ENCODE measurements around the gene LIPE. TPM values are rescaled to one million over a fixed set of nuclear protein-coding genes. Genes with fewer than 3 reads are reported as not detected.
"Not testable (repeated sequence)": the region's sequence is repeated elsewhere in the genome, so short reads cannot be mapped to it uniquely, and the experiment has no call there.

Gene LIPE
- total and polyA plus RNA-seq, 7 donors = 1.6 to 48.0 (median 7.5) TPM

GRCh38 chr19:42466521-42467182 lies 39.5 kb upstream of the LIPE start:
- intact Hi-C loops (cut with DNase I) = no loop called here
- Histone ChIP-seq H3K9me3 (no peaks in the 10 kb centered on the region), H3K4me3 (no peak overlapping the region), H3K4me1 (no peaks in the 10 kb centered on the region), H3K27me3 (no peaks in the 10 kb centered on the region), H3K27ac (no peak overlapping the region), H3K36me3 (no peaks in the 10 kb centered on the region)
- TF ChIP-seq POLR2A (IDR thresholded peaks at IDR 0.05) (no peak), EP300 (IDR thresholded peaks at IDR 0.05) (no peak), CTCF (IDR thresholded peaks at IDR 0.05) (no peak), POLR2AphosphoS5 (IDR thresholded peaks at IDR 0.05) (no peak)
- DNase-seq = no peak
- 53 to 71% methylated on average over 5 of the region's 5 CpGs for WGBS, 2 donors

- WGBS, 2 donors = 64 to 91% methylated on average over 5 of the region's 5 CpGs
- DNase-seq = no peak
- H3K27me3 ChIP-seq = no peaks in the 10 kb centered on the region
- no peak overlapping the region for H3K4me3 ChIP-seq
- H3K36me3 ChIP-seq = no peaks in the 10 kb centered on the region
- no peaks in the 10 kb centered on the region for H3K9me3 ChIP-seq
- H3K27ac ChIP-seq = no peak overlapping the region
- no peaks in the 10 kb centered on the region for H3K4me1 ChIP-seq
- TF ChIP-seq POLR2AphosphoS5 (IDR thresholded peaks at IDR 0.05) = no peak
- TF ChIP-seq EP300 (IDR thresholded peaks at IDR 0.05) = no peak
- TF ChIP-seq CTCF (IDR thresholded peaks at IDR 0.05) = no peak
- no peak for TF ChIP-seq POLR2A (IDR thresholded peaks at IDR 0.05)
- intact Hi-C loops (cut with DNase I) = no loop called here
Observed at GRCh38 chr19:42465827-42466280, 38.7 kb upstream of the LIPE start.

GRCh38 chr19:42461700-42462324 lies 34.6 kb upstream of the LIPE start:
- H3K27me3 ChIP-seq = no peaks in the 10 kb centered on the region
- peak overlapping the region in 1 of 4 donors; percentile 19 for H3K27ac ChIP-seq
- no peaks in the 10 kb centered on the region for H3K9me3 ChIP-seq
- no peak for DNase-seq
- 26 to 63% methylated on average over 4 of the region's 4 CpGs for WGBS, 2 donors
- intact Hi-C loops (cut with DNase I) = no loop called here
- no peaks in the 10 kb centered on the region for H3K36me3 ChIP-seq
- no peak overlapping the region for H3K4me3 ChIP-seq
- H3K4me1 ChIP-seq = no peaks in the 10 kb centered on the region
- TF ChIP-seq EP300 (IDR thresholded peaks at IDR 0.05) (no peak), POLR2A (IDR thresholded peaks at IDR 0.05) (no peak), POLR2AphosphoS5 (IDR thresholded peaks at IDR 0.05) (no peak), CTCF (IDR thresholded peaks at IDR 0.05) (no peak)

GRCh38 chr19:42461231-42461630 lies 34.0 kb upstream of the LIPE start:
- H3K4me3 ChIP-seq; H3K27me3 ChIP-seq; H3K9me3 ChIP-seq; H3K4me1 ChIP-seq; H3K36me3 ChIP-seq; intact Hi-C loops (cut with DNase I); DNase-seq: not testable (repeated sequence)
- H3K27ac ChIP-seq = peak overlapping the region in 1 of 4 donors; percentile 27
- WGBS, 2 donors = 87% methylated on average over 8 of the region's 8 CpGs

GRCh38 chr19:42459926-42460325 lies 32.7 kb upstream of the LIPE start:
- no peaks in the 10 kb centered on the region for H3K9me3 ChIP-seq
- DNase-seq = no peak
- TF ChIP-seq CTCF (IDR thresholded peaks at IDR 0.05) (no peak), POLR2A (IDR thresholded peaks at IDR 0.05) (no peak), EP300 (IDR thresholded peaks at IDR 0.05) (no peak), POLR2AphosphoS5 (IDR thresholded peaks at IDR 0.05) (no peak)
- no peak overlapping the region for H3K27ac ChIP-seq
- no peaks in the 10 kb centered on the region for H3K36me3 ChIP-seq
- no peaks in the 10 kb centered on the region for H3K4me1 ChIP-seq
- intact Hi-C loops (cut with DNase I) = no loop called here
- 85 to 91% methylated on average over 2 of the region's 2 CpGs for WGBS, 2 donors
- H3K27me3 ChIP-seq = no peaks in the 10 kb centered on the region
- no peak overlapping the region for H3K4me3 ChIP-seq
